Activated naive CD4-positive, alpha-beta T cell treated with anti-CD3 and anti-CD28 coated beads, Interleukin-2, amount 10 ng/mL, durations not matched to agents 7 days and 5 days (primary cell): ENCODE data around the gene FAM89B.
"Not testable (repeated sequence)": the region's sequence is repeated elsewhere in the genome, so short reads cannot be mapped to it uniquely, and the experiment has no call there.

ENCODE experiments used
- CTCF ChIA-PET: fragments of 350-600 bp; sonication (Branson Sonifier 250); formaldehyde crosslinking; loops from one replicate; lab custom pipeline; 2021; ENCODE audit warnings: antibody characterized with exemption; lab: Charles Lee
- DNase-seq: peaks from one replicate; pipeline ENCODE4 v3.0.0-alpha.2; 2020
- H3K27ac Mint-ChIP-seq: one replicate; pipeline ENCODE4 v1.8.0; 2021; ENCODE audit warnings: mild to moderate bottlenecking, moderate library complexity, mixed read lengths
- H3K27me3 Mint-ChIP-seq: one replicate; pipeline ENCODE4 v1.8.0; 2021; ENCODE audit warnings: mild to moderate bottlenecking, mixed read lengths
- H3K36me3 Mint-ChIP-seq: one replicate; pipeline ENCODE4 v1.8.0; 2021; ENCODE audit warnings: mixed read lengths
- H3K4me1 Mint-ChIP-seq: one replicate; pipeline ENCODE4 v1.8.0; 2021; ENCODE audit warnings: mixed read lengths
- H3K4me3 Mint-ChIP-seq: one replicate; pipeline ENCODE4 v1.8.0; 2021; ENCODE audit warnings: mild to moderate bottlenecking, moderate library complexity, mixed read lengths
- H3K9me3 Mint-ChIP-seq: one replicate; pipeline ENCODE4 v1.8.0; 2021; ENCODE audit warnings: mixed read lengths

FAM89B gene

GRCh38 chr11:65557280-65558001, 14.9 kb upstream of the FAM89B start:
- H3K9me3 Mint-ChIP-seq: no peaks in the 10 kb centered on the region
- peak overlapping the region; percentile 80 for H3K4me3 Mint-ChIP-seq
- H3K4me1 Mint-ChIP-seq: peaks cover 70% of the 10 kb centered on the region

GRCh38 chr11:65558002-65558929, 14.1 kb upstream of the FAM89B start, which contains the start of gene LTBP3:
Gene LTBP3 (minus strand): TSS chr11:65558359. CDS start chr11:65557959, 400 bp downstream.
- Mint-ChIP-seq H3K9me3 (no peaks in the 10 kb centered on the region), H3K27ac (peak within 1 kb of the TSS; percentile 88), H3K27me3 (peaks cover 17% of the 10 kb centered on the region), H3K4me1 (peaks cover 67% of the 10 kb centered on the region), H3K36me3 (no peaks in the 10 kb centered on the region), H3K4me3 (peak within 1 kb of the TSS; percentile 80)
- CTCF ChIA-PET: interaction anchor here (1.3 to 4.2 kb wide), 2 partner anchors 7 to 13 kb away, joined by 6 to 18 read pairs; partner anchors contain the start of genes FAM89B and ZNRD2
- peak; percentile 61 for DNase-seq

More at GRCh38 chr11:65557280-65558001, 14.9 kb upstream of the FAM89B start:
- DNase-seq: peak; percentile 47
- peaks cover 17% of the 10 kb centered on the region for H3K27me3 Mint-ChIP-seq
- peak overlapping the region; percentile 88 for H3K27ac Mint-ChIP-seq
- H3K36me3 Mint-ChIP-seq: peaks cover 3% of the 10 kb centered on the region
- CTCF ChIA-PET: interaction anchor here (0.8 to 1.3 kb wide), 3 partner anchors 8 to 16 kb away, joined by 3 to 6 read pairs (median 4); partner anchors contain the start of gene FAM89B

GRCh38 chr11:65558930-65559509, 13.3 kb upstream of the FAM89B start:
- no peak for DNase-seq
- Mint-ChIP-seq H3K36me3 (no peaks in the 10 kb centered on the region), H3K27me3 (peaks cover 17% of the 10 kb centered on the region), H3K9me3 (no peaks in the 10 kb centered on the region), H3K4me1 (peaks cover 63% of the 10 kb centered on the region), H3K27ac (peak overlapping the region; percentile 58), H3K4me3 (peak overlapping the region; percentile 66)
- CTCF ChIA-PET: interaction anchor here (2.2 to 4.2 kb wide), 2 partner anchors 12 to 18 kb away, joined by 13 to 18 read pairs; partner anchors contain the start of genes FAM89B and ZNRD2

GRCh38 chr11:65559535-65559934, 12.8 kb upstream of the FAM89B start:
- peaks cover 59% of the 10 kb centered on the region for H3K4me1 Mint-ChIP-seq
- CTCF ChIA-PET: interaction anchor here (2.2 to 4.2 kb wide), 2 partner anchors 12 to 18 kb away, joined by 13 to 18 read pairs; partner anchors contain the start of genes FAM89B and ZNRD2

GRCh38 chr11:65559951-65560537, 12.3 kb upstream of the FAM89B start:
- peak overlapping the region; percentile 0 for H3K27ac Mint-ChIP-seq
- peaks cover 59% of the 10 kb centered on the region for H3K4me1 Mint-ChIP-seq
- no peaks in the 10 kb centered on the region for H3K36me3 Mint-ChIP-seq
- H3K9me3 Mint-ChIP-seq: no peaks in the 10 kb centered on the region
- H3K4me3 Mint-ChIP-seq: no peak overlapping the region
- CTCF ChIA-PET: interaction anchor here (2.2 to 4.2 kb wide), 3 partner anchors 11 to 28 kb away, joined by 7 to 18 read pairs (median 13); partner anchors contain the start of genes FAM89B and ZNRD2
- H3K27me3 Mint-ChIP-seq: peaks cover 17% of the 10 kb centered on the region
- no peak for DNase-seq

More at GRCh38 chr11:65559535-65559934, 12.8 kb upstream of the FAM89B start:
- DNase-seq: no peak
- Mint-ChIP-seq H3K27ac (no peak overlapping the region), H3K4me3 (peak overlapping the region; percentile 66), H3K36me3 (no peaks in the 10 kb centered on the region), H3K9me3 (no peaks in the 10 kb centered on the region), H3K27me3 (peaks cover 17% of the 10 kb centered on the region)

- Mint-ChIP-seq H3K9me3 (no peaks in the 10 kb centered on the region), H3K36me3 (no peaks in the 10 kb centered on the region), H3K4me3 (no peak overlapping the region), H3K27ac (no peak overlapping the region), H3K4me1 (peaks cover 59% of the 10 kb centered on the region), H3K27me3 (peaks cover 17% of the 10 kb centered on the region)
- no peak for DNase-seq
- CTCF ChIA-PET: interaction anchor here (2.2 to 4.2 kb wide), 3 partner anchors 11 to 28 kb away, joined by 7 to 18 read pairs (median 13); partner anchors contain the start of genes FAM89B and ZNRD2
These were observed 11.6 kb upstream of the FAM89B start for GRCh38 chr11:65560555-65561418.

- H3K9me3 Mint-ChIP-seq: no peaks in the 10 kb centered on the region
- H3K36me3 Mint-ChIP-seq: no peaks in the 10 kb centered on the region
- CTCF ChIA-PET: interaction anchor here (0.9 to 4.2 kb wide), 4 partner anchors 8 to 32 kb away, joined by 3 to 18 read pairs (median 5); partner anchors contain the start of genes FAM89B and ZNRD2
- H3K27ac Mint-ChIP-seq: no peak overlapping the region
- no peak for DNase-seq
- H3K4me1 Mint-ChIP-seq: peaks cover 59% of the 10 kb centered on the region
- no peak overlapping the region for H3K4me3 Mint-ChIP-seq
- peaks cover 17% of the 10 kb centered on the region for H3K27me3 Mint-ChIP-seq
These were observed 10.3 kb upstream of the FAM89B start for GRCh38 chr11:65562020-65562419.

- no peaks in the 10 kb centered on the region for H3K36me3 Mint-ChIP-seq
- CTCF ChIA-PET: interaction anchor here (0.7 to 4.2 kb wide), 3 partner anchors 9 to 23 kb away, joined by 3 to 18 read pairs (median 3); partner anchors contain the start of genes FAM89B and ZNRD2
- peaks cover 56% of the 10 kb centered on the region for H3K4me1 Mint-ChIP-seq
- peak overlapping the region; percentile 77 for H3K27ac Mint-ChIP-seq
- DNase-seq: no peak
- no peak overlapping the region for H3K4me3 Mint-ChIP-seq
- H3K9me3 Mint-ChIP-seq: no peaks in the 10 kb centered on the region
- H3K27me3 Mint-ChIP-seq: peaks cover 17% of the 10 kb centered on the region
These were observed 9.6 kb upstream of the FAM89B start for GRCh38 chr11:65562788-65563187.

- H3K27ac Mint-ChIP-seq: peak overlapping the region; percentile 40
- H3K4me3 Mint-ChIP-seq: no peak overlapping the region
- CTCF ChIA-PET: interaction anchor here (0.9 kb wide), 1 partner anchor 12 kb away, joined by 3 read pairs; no protein-coding TSS in a partner anchor
- no peaks in the 10 kb centered on the region for H3K9me3 Mint-ChIP-seq
- H3K4me1 Mint-ChIP-seq: peaks cover 63% of the 10 kb centered on the region
- no peak for DNase-seq
- H3K27me3 Mint-ChIP-seq: peaks cover 16% of the 10 kb centered on the region
- H3K36me3 Mint-ChIP-seq: peaks cover 5% of the 10 kb centered on the region
These were observed 8.7 kb upstream of the FAM89B start for GRCh38 chr11:65563601-65564000.

GRCh38 chr11:65564879-65565559, 7.3 kb upstream of the FAM89B start:
- CTCF ChIA-PET: interaction anchor here (1.2 to 2.2 kb wide), 4 partner anchors 8 to 24 kb away, joined by 4 to 13 read pairs (median 6); no protein-coding TSS in a partner anchor
- DNase-seq: peak; percentile 50
- Mint-ChIP-seq H3K36me3 (peaks cover 14% of the 10 kb centered on the region), H3K27ac (peak overlapping the region; percentile 97), H3K4me3 (peak overlapping the region; percentile 29), H3K4me1 (peaks cover 64% of the 10 kb centered on the region)
- H3K9me3 Mint-ChIP-seq, H3K27me3 Mint-ChIP-seq: not testable (repeated sequence)

GRCh38 chr11:65565624-65566453, 6.5 kb upstream of the FAM89B start:
- H3K27ac Mint-ChIP-seq: peak overlapping the region; percentile 97
- H3K36me3 Mint-ChIP-seq: peaks cover 16% of the 10 kb centered on the region
- peak overlapping the region; percentile 29 for H3K4me3 Mint-ChIP-seq
- H3K4me1 Mint-ChIP-seq: peaks cover 61% of the 10 kb centered on the region
- no peaks in the 10 kb centered on the region for H3K9me3 Mint-ChIP-seq
- H3K27me3 Mint-ChIP-seq: peaks cover 5% of the 10 kb centered on the region
- DNase-seq: peak; percentile 61
- CTCF ChIA-PET: interaction anchor here (0.6 to 2.2 kb wide), 7 partner anchors 9 to 279 kb away, joined by 3 to 13 read pairs (median 6); no protein-coding TSS in a partner anchor
